Spleen (tissue), 11 donors: Measurements from ENCODE around the gene C1QTNF5. TPM values are rescaled to one million over a fixed set of nuclear protein-coding genes. Genes with fewer than 3 reads are reported as not detected.

Experiments used
- DNase-seq: peaks from one replicate; pipeline ENCODE4 v3.0.0-alpha.2; 2020
- H3K27ac ChIP-seq, 8 donors: fragments of 200-600 bp; sonication (generic) in 7 of 8; 1 replicate in 4 of 8; 2 replicates in 4 of 8; pipeline versions ENCODE4 v1.5.0 to v1.8.0; 2016 to 2021; ENCODE audit warnings: inconsistent platforms in 4 of 8, mild to moderate bottlenecking in 4 of 8, moderate library complexity in 1 of 8
- H3K27me3 ChIP-seq, 7 donors: fragments of 200-600 bp; sonication (generic) in 6 of 7; replicated peaks in 1 of 7; 1 replicate in 4 of 7; 2 replicates in 3 of 7; pipeline versions ENCODE4 v1.5.0 to v1.8.0; 2016 to 2021; ENCODE audit warnings: inconsistent platforms in 3 of 7, mild to moderate bottlenecking in 1 of 7
- H3K36me3 ChIP-seq, 6 donors: fragments of 200-600 bp; sonication (generic) in 5 of 6; 1 replicate in 4 of 6; 2 replicates in 2 of 6; pipeline versions ENCODE4 v1.5.0 to v1.8.0; 2016 to 2021; ENCODE audit warnings: inconsistent platforms in 2 of 6
- H3K4me1 ChIP-seq, 6 donors: fragments of 200-600 bp; sonication (generic) in 5 of 6; 1 replicate in 3 of 6; 2 replicates in 3 of 6; pipeline versions ENCODE4 v1.5.0 to v1.8.0; 2016 to 2021; ENCODE audit warnings: inconsistent platforms in 3 of 6
- H3K4me3 ChIP-seq, 8 donors: fragments of 200-600 bp; sonication (generic) in 7 of 8; 1 replicate in 4 of 8; 2 replicates in 4 of 8; pipeline versions ENCODE4 v1.5.0 to v1.8.0; 2016 to 2021; ENCODE audit warnings: inconsistent platforms in 4 of 8, mild to moderate bottlenecking in 4 of 8, moderate library complexity in 2 of 8
- H3K9me3 ChIP-seq, 8 donors: fragments of 200-600 bp; sonication (generic) in 7 of 8; 1 replicate in 4 of 8; 2 replicates in 4 of 8; pipeline versions ENCODE4 v1.5.0 to v1.8.0; 2016 to 2021; ENCODE audit warnings: inconsistent platforms in 4 of 8
- CTCF ChIP-seq, 11 experiments: fragments of 200-600 bp in 7 of 11; fragments of 450-650 bp in 4 of 11; sonication (generic) in 4 of 11; IDR thresholded peaks in 8 of 11; conservative IDR thresholded peaks in 3 of 11; 1 replicate in 7 of 11; 2 replicates in 4 of 11; pipeline versions ENCODE4 v1.4.0 to v1.8.0; 2016 to 2021; ENCODE audit warnings: antibody characterized with exemption in 11 of 11, inconsistent platforms in 4 of 11, mild to moderate bottlenecking in 1 of 11
- POLR2A ChIP-seq, 3 donors: fragments of 450-650 bp; IDR thresholded peaks; one replicate each; pipeline ENCODE4 v1.5.1; 2017; ENCODE audit warnings: antibody characterized with exemption in 3 of 3, mild to moderate bottlenecking in 1 of 3
- POLR2AphosphoS5 ChIP-seq, 3 donors: sonication (generic); formaldehyde crosslinking; IDR thresholded peaks; one replicate each; pipeline ENCODE4 v1.5.1; 2017; ENCODE audit warnings: antibody characterized with exemption in 3 of 3
- WGBS, 5 donors: extraction: QIAGEN DNeasy Blood & Tissue Kit in 3 of 5; methylation state at CpG; one replicate each; pipeline versions ENCODE4 v1.1.5 to v1.1.7; 2013 to 2018; 5-methylcytosine and 5-hydroxymethylcytosine counted together
- intact Hi-C: fragments of 100-400 bp; cut with DNase I; formaldehyde crosslinking; loops from one replicate; pipeline ENCODE4 v1.15.0; 2023; ENCODE audit warnings: low total_unique reads
- microRNA-seq, 3 donors: library from miRNA; unstranded; fragments of <30 nt; microRNA quantifications; one replicate each; pipeline versions ENCODE4 to v1.1.0, GENCODE V29; 2019 to 2020
- polyA plus RNA-seq, 3 donors: library from polyadenylated mRNA; stranded (reverse); fragments of 200-250 nt; gene quantifications; one replicate each; pipeline ENCODE4 v1.2.1, GENCODE V29; 2013
- small RNA-seq, 4 donors: library from RNA; depleted of rRNA; stranded (forward); fragments of <200 nt; gene quantifications; one replicate each; pipeline ENCODE3, GENCODE V24; 2016
- total RNA-seq, 7 donors: library from RNA; depleted of rRNA in 3 of 7; stranded (reverse); fragments of >200 nt in 3 of 7; fragmentation: NEBNext Ultra II Directional in 4 of 7; extraction: Animal tissue kit (Norgen Biotek cat#: 25700) in 4 of 7; gene quantifications; one replicate each; pipeline versions ENCODE4 v1.1.0 to v1.2.1, GENCODE V29; 2016 to 2021
- donor health status: healthy with polysubstance abuse.
- donor health status: DM: no; HTN: no; CAD: no; lungs with moderate emphysema.
- donor health status: DM: no; HTN: no; CAD: no.
- donor health status: Bipolar disorder and iron deficiency.
- donor health status: healthy.
- donor health status: DM: no; HTN: no; CAD: no.
- donor health status: DM: yes; HTN: yes; CAD: no.

The C1QTNF5 gene
- total and polyA plus RNA-seq, 10 donors: 10.3 to 55.0 (median 29.9) TPM

DNA sequence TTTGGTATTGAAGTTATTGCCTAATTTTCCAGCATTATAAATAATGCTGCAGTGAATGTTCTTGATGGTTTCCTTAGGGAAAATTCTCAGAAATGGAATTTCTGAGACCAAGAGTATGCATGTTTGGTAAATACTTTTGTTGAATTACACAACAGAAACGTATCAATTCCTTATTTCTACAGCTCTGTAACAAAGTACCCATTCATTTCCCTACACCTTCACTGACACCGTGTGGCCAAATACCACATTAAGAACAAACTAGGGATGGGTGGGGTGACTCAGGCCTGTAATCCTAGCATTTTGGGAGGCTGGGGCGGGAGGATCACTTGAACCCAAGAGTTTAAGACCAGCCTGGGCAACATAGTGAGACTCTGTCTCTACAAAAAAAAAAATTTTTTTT is 45.5 kb downstream of the C1QTNF5 start:
- H3K9me3 ChIP-seq: peaks cover 0 to 15% (median 9%) of the 10 kb centered on the region in 8 donors
- H3K4me3 ChIP-seq: no peak overlapping the region
- H3K36me3 ChIP-seq: peaks cover 3 to 98% (median 50%) of the 10 kb centered on the region in 6 donors
- H3K4me1 ChIP-seq: no peaks in the 10 kb centered on the region
- DNase-seq: no peak
- no peaks in the 10 kb centered on the region for H3K27me3 ChIP-seq
- TF ChIP-seq POLR2AphosphoS5 (IDR thresholded peaks at IDR 0.05) (no peak), POLR2A (IDR thresholded peaks at IDR 0.05) (no peak), CTCF (IDR thresholded peaks at IDR 0.05 in 8 of 11, conservative IDR thresholded peaks at IDR 0.05 in 3 of 11) (no peak)
- no peak overlapping the region for H3K27ac ChIP-seq
- WGBS, 5 donors: 47 to 75% (median 59%) methylated on average over 3 of the region's 3 CpGs
- intact Hi-C loops: no loop called here

DNA sequence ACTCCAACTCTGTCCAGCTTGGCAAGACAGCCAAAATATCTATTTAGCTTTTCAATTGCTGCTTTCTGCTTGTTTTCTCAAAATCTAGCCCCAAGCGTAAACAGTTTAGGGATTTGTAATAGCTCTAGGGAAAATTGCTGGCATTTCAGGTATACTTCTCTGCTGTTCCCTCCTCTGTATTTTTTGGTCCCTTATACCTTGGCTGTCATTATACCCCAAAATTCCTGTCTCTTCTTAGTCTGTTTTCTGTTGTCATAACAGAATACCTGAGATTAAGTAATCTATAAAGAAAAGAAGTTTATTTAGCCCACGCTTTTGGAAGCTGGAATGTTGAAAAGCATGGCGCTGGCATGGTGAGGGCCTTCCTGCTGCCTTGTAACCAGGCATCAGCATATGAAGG is 47.2 kb downstream of the C1QTNF5 start:
- no peak for DNase-seq
- Histone ChIP-seq H3K27me3 (no peaks in the 10 kb centered on the region), H3K9me3 (peaks cover 0 to 18% (median 9%) of the 10 kb centered on the region in 8 donors), H3K27ac (no peak overlapping the region), H3K36me3 (peaks cover 0 to 98% (median 41%) of the 10 kb centered on the region in 6 donors), H3K4me3 (no peak overlapping the region), H3K4me1 (no peaks in the 10 kb centered on the region)
- WGBS, 5 donors: 95 to 98% (median 97%) methylated on average over 3 of the region's 3 CpGs
- intact Hi-C loops: no loop called here
- TF ChIP-seq CTCF (IDR thresholded peaks at IDR 0.05 in 8 of 11, conservative IDR thresholded peaks at IDR 0.05 in 3 of 11) (no peak), POLR2AphosphoS5 (IDR thresholded peaks at IDR 0.05) (no peak), POLR2A (IDR thresholded peaks at IDR 0.05) (no peak)

- Histone ChIP-seq H3K4me3 (no peak overlapping the region), H3K4me1 (no peaks in the 10 kb centered on the region), H3K27me3 (no peaks in the 10 kb centered on the region), H3K27ac (no peak overlapping the region), H3K9me3 (peaks cover 0 to 18% (median 9%) of the 10 kb centered on the region in 8 donors), H3K36me3 (peaks cover 0 to 98% (median 44%) of the 10 kb centered on the region in 6 donors)
- no peak for TF ChIP-seq POLR2AphosphoS5 (IDR thresholded peaks at IDR 0.05)
- TF ChIP-seq CTCF (IDR thresholded peaks at IDR 0.05 in 8 of 11, conservative IDR thresholded peaks at IDR 0.05 in 3 of 11): no peak
- no peak for TF ChIP-seq POLR2A (IDR thresholded peaks at IDR 0.05)
- 97 to 99% (median 98%) methylated on average over 10 of the region's 10 CpGs for WGBS, 5 donors
- intact Hi-C loops: no loop called here
- no peak for DNase-seq
Observed at GRCh38 chr11:119290894-119291497, 49.7 kb downstream of the C1QTNF5 start.

Small RNAs within 50 kb of the gene (microRNA-seq; reads per million reads assigned to microRNA genes)
- 0 to 0.28 (median 0) reads per million in 3 donors for gene MIR6756

Small RNAs within 50 kb of the gene (small RNA-seq; reads per million reads assigned to genes)
- gene RF01225 (0 reads per million in 4 donors), gene RNU6-262P (0 reads per million in 4 donors)

Other genes starting within 250 kb of the C1QTNF5 start
- gene DPAGT1, start 239.0 kb downstream of the C1QTNF5 start, total RNA-seq: 10 to 100 TPM; 27.7 to 58.9 (median 37.3) TPM
- 10 to 100 TPM; 20.7 to 28.9 (median 26.4) TPM for gene DPAGT1, start 239.0 kb downstream of the C1QTNF5 start, polyA plus RNA-seq
- gene C2CD2L, start 233.5 kb downstream of the C1QTNF5 start, total RNA-seq: 10 to 100 TPM; 15.2 to 19.6 (median 17.6) TPM
- 10 to 100 TPM in 1 of 3 donors, 1 to 10 TPM in 2; 5.8 to 13.3 (median 9.8) TPM for gene C2CD2L, start 233.5 kb downstream of the C1QTNF5 start, polyA plus RNA-seq
- gene HINFP, start 219.3 kb downstream of the C1QTNF5 start, total RNA-seq: 10 to 100 TPM; 30.4 to 40.7 (median 34.3) TPM
- 10 to 100 TPM; 12.8 to 19.6 (median 13.4) TPM for gene HINFP, start 219.3 kb downstream of the C1QTNF5 start, polyA plus RNA-seq
- gene ABCG4, start 191.8 kb downstream of the C1QTNF5 start, total RNA-seq: under 1 TPM in 4 of 7 donors, not detected in 3; 0.17 to 0.32 (median 0.23) TPM
- under 1 TPM in 2 of 3 donors, not detected in 1; 0.03 to 0.06 TPM for gene ABCG4, start 191.8 kb downstream of the C1QTNF5 start, polyA plus RNA-seq
- gene NLRX1, start 172.2 kb downstream of the C1QTNF5 start, total RNA-seq: 10 to 100 TPM; 13.2 to 18.7 (median 15.4) TPM
- 10 to 100 TPM in 1 of 3 donors, 1 to 10 TPM in 2; 3.6 to 10.6 (median 5.3) TPM for gene NLRX1, start 172.2 kb downstream of the C1QTNF5 start, polyA plus RNA-seq
- gene NHERF4, start 155.4 kb downstream of the C1QTNF5 start, total RNA-seq: not detected
- gene NHERF4, start 155.4 kb downstream of the C1QTNF5 start, polyA plus RNA-seq: under 1 TPM in 1 of 3 donors, not detected in 2; 0.12 TPM
- gene CBL, start 134.5 kb downstream of the C1QTNF5 start, total RNA-seq: 10 to 100 TPM; 41.0 to 56.3 (median 48.9) TPM
- gene CBL, start 134.5 kb downstream of the C1QTNF5 start, polyA plus RNA-seq: 10 to 100 TPM in 1 of 3 donors, 1 to 10 TPM in 2; 9.4 to 10.1 (median 9.5) TPM
- gene MCAM, start 23.8 kb downstream of the C1QTNF5 start, total RNA-seq: 100 to 1,000 TPM in 4 of 7 donors, 10 to 100 TPM in 3; 24.2 to 612 (median 139) TPM
- 10 to 100 TPM; 10.3 to 19.3 (median 12.2) TPM for gene MCAM, start 23.8 kb downstream of the C1QTNF5 start, polyA plus RNA-seq
- gene RNF26, start 6.4 kb downstream of the C1QTNF5 start, total RNA-seq: 10 to 100 TPM; 13.6 to 18.2 (median 16.5) TPM
- 10 to 100 TPM in 2 of 3 donors, 1 to 10 TPM in 1; 8.6 to 13.2 (median 10.0) TPM for gene RNF26, start 6.4 kb downstream of the C1QTNF5 start, polyA plus RNA-seq
- gene MFRP, start 5.8 kb upstream of the C1QTNF5 start, total RNA-seq: under 1 TPM in 1 of 7 donors, not detected in 6; 0.16 TPM
- gene MFRP, start 5.8 kb upstream of the C1QTNF5 start, polyA plus RNA-seq: under 1 TPM; 0.02 to 0.03 (median 0.02) TPM
- gene USP2, start 40.8 kb upstream of the C1QTNF5 start, total RNA-seq: under 1 TPM; 0.28 to 0.88 (median 0.60) TPM
- under 1 TPM; 0.15 to 0.58 (median 0.27) TPM for gene USP2, start 40.8 kb upstream of the C1QTNF5 start, polyA plus RNA-seq
- gene THY1, start 82.3 kb upstream of the C1QTNF5 start, total RNA-seq: 10 to 100 TPM in 6 of 7 donors, 1 to 10 TPM in 1; 7.1 to 29.4 (median 16.9) TPM
- gene THY1, start 82.3 kb upstream of the C1QTNF5 start, polyA plus RNA-seq: 10 to 100 TPM in 1 of 3 donors, 1 to 10 TPM in 2; 6.1 to 11.7 (median 7.7) TPM